ENCODE measurements around the gene PURA. TPM values are rescaled to one million over a fixed set of nuclear protein-coding genes. Genes with fewer than 3 reads are reported as not detected.

The PURA gene
- polyA plus RNA-seq, 3 donors = 1.1 to 1.6 (median 1.2) TPM

GRCh38 chr5:140166911-140167310, 53.0 kb downstream of the PURA start:
- DNase-seq = peak in 1 of 3 donors; percentile 24
- Mint-ChIP-seq H3K27ac (peak overlapping the region in 3 of 7 donors; percentile 31 to 74 (median 73)), H3K27me3 (ENCODE audit: low read depth in 3 of 3) (peaks cover 2 to 10% (median 3%) of the 10 kb centered on the region in 3 donors), H3K4me1 (peaks cover 21% of the 10 kb centered on the region), H3K9me3 (peaks cover 0 to 2% (median 0%) of the 10 kb centered on the region in 7 donors), H3K36me3 (no peaks in the 10 kb centered on the region), H3K4me3 (no peak overlapping the region)
- no peaks in the 10 kb centered on the region for H3K27me3 ChIP-seq (ENCODE audit: control insufficient read depth in 2 of 2, insufficient read depth in 2 of 2, low read length in 2 of 2)
- peaks cover 18 to 24% of the 10 kb centered on the region in 2 donors for H3K4me1 ChIP-seq (ENCODE audit: control insufficient read depth in 1 of 2, insufficient read depth in 2 of 2, low read length in 2 of 2)
- H3K4me2 ChIP-seq (replicated peaks; ENCODE audit: extremely low read depth, low read length, poor library complexity, severe bottlenecking) = no peak overlapping the region
- intact Hi-C loops (cut with micrococcal nuclease) = loop anchor here in 1 of 2 donors (10.0 kb wide), 1 partner anchor 188 kb away; no protein-coding TSS in a partner anchor
- no peaks in the 10 kb centered on the region for H3K36me3 ChIP-seq (replicated peaks in 1 of 2; ENCODE audit: control insufficient read depth in 1 of 2, insufficient read depth in 2 of 2, low read length in 2 of 2)
- H3K9me3 ChIP-seq (replicated peaks in 1 of 2; ENCODE audit: control insufficient read depth in 1 of 2, insufficient read depth in 1 of 2, low read length in 2 of 2) = no peaks in the 10 kb centered on the region
- no peak for TF ChIP-seq CTCF (IDR thresholded peaks at IDR 0.05)
- H3K4me3 ChIP-seq (replicated peaks in 1 of 3; ENCODE audit: low read depth in 2 of 3, low read length in 3 of 3) = no peak overlapping the region
- no peak overlapping the region for H3K27ac ChIP-seq (ENCODE audit: low read depth in 1 of 2, low read length in 2 of 2)
- H3K79me2 ChIP-seq (ENCODE audit: insufficient read depth, low read length) = no peaks in the 10 kb centered on the region
- H3K9ac ChIP-seq (ENCODE audit: insufficient read depth, low read length, poor library complexity, severe bottlenecking) = no peak overlapping the region
- H2AFZ ChIP-seq (ENCODE audit: insufficient read depth, low read depth, low read length, poor library complexity, severe bottlenecking) = peak overlapping the region; percentile 18
- H4K20me1 ChIP-seq (ENCODE audit: insufficient read depth, low read length) = no peaks in the 10 kb centered on the region

GRCh38 chr5:140168371-140168770, 54.5 kb downstream of the PURA start:
- Mint-ChIP-seq H3K9me3 (no peaks in the 10 kb centered on the region), H3K4me3 (no peak overlapping the region), H3K27me3 (ENCODE audit: low read depth in 3 of 3) (peaks cover 0 to 8% (median 6%) of the 10 kb centered on the region in 3 donors), H3K4me1 (peaks cover 21% of the 10 kb centered on the region), H3K27ac (no peak overlapping the region), H3K36me3 (no peaks in the 10 kb centered on the region)
- no peaks in the 10 kb centered on the region for H3K27me3 ChIP-seq (ENCODE audit: control insufficient read depth in 2 of 2, insufficient read depth in 2 of 2, low read length in 2 of 2)
- H3K4me1 ChIP-seq (ENCODE audit: control insufficient read depth in 1 of 2, insufficient read depth in 2 of 2, low read length in 2 of 2) = peaks cover 18 to 24% of the 10 kb centered on the region in 2 donors
- no peak for DNase-seq
- H4K20me1 ChIP-seq (ENCODE audit: insufficient read depth, low read length) = no peaks in the 10 kb centered on the region
- H3K4me3 ChIP-seq (replicated peaks in 1 of 3; ENCODE audit: low read depth in 2 of 3, low read length in 3 of 3) = no peak overlapping the region
- no peak for TF ChIP-seq CTCF (IDR thresholded peaks at IDR 0.05)
- no peak overlapping the region for H2AFZ ChIP-seq (ENCODE audit: insufficient read depth, low read depth, low read length, poor library complexity, severe bottlenecking)
- H3K4me2 ChIP-seq (replicated peaks; ENCODE audit: extremely low read depth, low read length, poor library complexity, severe bottlenecking) = no peak overlapping the region
- H3K79me2 ChIP-seq (ENCODE audit: insufficient read depth, low read length) = no peaks in the 10 kb centered on the region
- no peaks in the 10 kb centered on the region for H3K36me3 ChIP-seq (replicated peaks in 1 of 2; ENCODE audit: control insufficient read depth in 1 of 2, insufficient read depth in 2 of 2, low read length in 2 of 2)
- WGBS (ENCODE audit: insufficient coverage) = 100% methylated on average over 1 of the region's 2 CpGs
- no peak overlapping the region for H3K27ac ChIP-seq (ENCODE audit: low read depth in 1 of 2, low read length in 2 of 2)
- intact Hi-C loops (cut with micrococcal nuclease) = loop anchor here in 1 of 2 donors (10.0 kb wide), 1 partner anchor 186 kb away; no protein-coding TSS in a partner anchor
- no peaks in the 10 kb centered on the region for H3K9me3 ChIP-seq (replicated peaks in 1 of 2; ENCODE audit: control insufficient read depth in 1 of 2, insufficient read depth in 1 of 2, low read length in 2 of 2)
- H3K9ac ChIP-seq (ENCODE audit: insufficient read depth, low read length, poor library complexity, severe bottlenecking) = no peak overlapping the region
